ENCODE results near the gene EIF3L. TPM values are rescaled to one million over a fixed set of nuclear protein-coding genes. Genes with fewer than 3 reads are reported as not detected.

The EIF3L gene
- polyA plus RNA-seq, 1 of the 3 experiments (the other 2 are of a cell fraction) = 478 TPM

DNA sequence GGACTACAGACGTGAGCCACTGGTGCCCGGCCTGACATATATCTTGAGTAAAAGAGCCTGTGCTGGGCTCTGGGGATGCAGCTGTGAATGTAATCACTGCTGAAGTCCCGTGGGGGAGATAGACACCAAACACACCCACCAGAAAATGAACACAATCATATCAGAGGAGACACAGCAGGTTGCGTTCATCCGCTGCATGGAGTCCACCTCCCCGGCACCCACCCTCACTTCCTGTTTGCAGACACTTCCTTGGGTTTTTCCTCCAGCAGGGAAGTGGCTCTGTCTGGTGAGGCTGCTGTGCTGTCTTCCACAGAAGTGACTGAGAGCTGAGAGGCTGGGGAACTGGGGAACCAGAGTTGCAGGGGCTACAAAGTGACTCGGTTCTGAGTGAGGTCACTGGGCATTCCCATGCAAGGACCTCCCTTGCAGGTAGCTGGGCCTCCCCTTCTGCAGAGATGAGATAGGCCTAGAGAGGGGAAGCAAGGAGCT is 64.1 kb downstream of the EIF3L start:
- no peak for DNase-seq
- no peak overlapping the region for H3K9ac ChIP-seq

GRCh38 chr22:37916311-37916710 is 67.1 kb downstream of the EIF3L start:
- no peak overlapping the region for H3K4me3 ChIP-seq (ENCODE audit: low read depth in 2 of 2, low read length in 1 of 2)
- no peak for DNase-seq
- no peaks in the 10 kb centered on the region for H3K4me1 ChIP-seq (ENCODE audit: control insufficient read depth in 1 of 2, insufficient read depth in 2 of 2, low read depth in 1 of 2, low read length in 1 of 2)
- H3K27ac ChIP-seq (ENCODE audit: low read depth in 2 of 2, low read length in 1 of 2) = no peak overlapping the region
- no peak overlapping the region for H3K9ac ChIP-seq
- peaks cover 8% of the 10 kb centered on the region; the same call in 1 of the 2 replicates for H4K20me1 ChIP-seq (ENCODE audit: insufficient read depth)
- peaks cover 12% of the 10 kb centered on the region; the same call in 1 of the 2 replicates for H3K79me2 ChIP-seq (ENCODE audit: insufficient read depth)
- WGBS (ENCODE audit: low lambda C conversion rate) = 93% methylated on average over 3 of the region's 5 CpGs
- H3K4me2 ChIP-seq = no peak overlapping the region
- no peak overlapping the region for H2AFZ ChIP-seq (ENCODE audit: low read depth)
- H3K9me3 ChIP-seq = no peaks in the 10 kb centered on the region
- TF ChIP-seq ELF1 (IDR thresholded peaks at IDR 0.05) = no peak
- TF ChIP-seq MXI1 (IDR thresholded peaks at IDR 0.05; ENCODE audit: low read depth, low read length) = no peak
- no peaks in the 10 kb centered on the region for H3K27me3 ChIP-seq (ENCODE audit: insufficient read depth)
- ChIA-PET CTCF (interaction anchor here (2.5 kb wide), 1 partner anchor 17 kb away, joined by 13 read pairs; no protein-coding TSS in a partner anchor), POLR2A (no interaction called here)
- no peaks in the 10 kb centered on the region for H3K9me2 ChIP-seq
- H3K36me3 ChIP-seq (replicated peaks in 1 of 2; ENCODE audit: control insufficient read depth in 1 of 2, insufficient read depth in 2 of 2, low read length in 1 of 2) = peaks cover 27% of the 10 kb centered on the region in 2 experiments
- H3F3A ChIP-seq (replicated peaks; ENCODE audit: insufficient read depth) = peaks cover 5% of the 10 kb centered on the region

More for the DNA sequence above, 64.1 kb downstream of the EIF3L start:
- Histone ChIP-seq H3K9me3 (no peaks in the 10 kb centered on the region), H3K4me2 (no peak overlapping the region), H3K36me3 (replicated peaks in 1 of 2; ENCODE audit: control insufficient read depth in 1 of 2, insufficient read depth in 2 of 2, low read length in 1 of 2) (peaks cover 17 to 19% of the 10 kb centered on the region in 2 experiments), H3K27me3 (ENCODE audit: insufficient read depth) (no peaks in the 10 kb centered on the region), H3K4me1 (ENCODE audit: control insufficient read depth in 1 of 2, insufficient read depth in 2 of 2, low read depth in 1 of 2, low read length in 1 of 2) (no peaks in the 10 kb centered on the region; a peak in 1 of 4 replicates), H3K4me3 (ENCODE audit: low read depth in 2 of 2, low read length in 1 of 2) (no peak overlapping the region), H3K9me2 (no peaks in the 10 kb centered on the region), H3K79me2 (ENCODE audit: insufficient read depth) (peaks cover 43% of the 10 kb centered on the region), H4K20me1 (ENCODE audit: insufficient read depth) (peaks cover 37% of the 10 kb centered on the region), H3K27ac (ENCODE audit: low read depth in 2 of 2, low read length in 1 of 2) (no peak overlapping the region), H2AFZ (ENCODE audit: low read depth) (no peak overlapping the region), H3F3A (replicated peaks; ENCODE audit: insufficient read depth) (no peaks in the 10 kb centered on the region)
- CTCF ChIA-PET = interaction anchor here (1.2 kb wide), 1 partner anchor 50 kb away, joined by 3 read pairs; no protein-coding TSS in a partner anchor
- POLR2A ChIA-PET = no interaction called here
- 94% methylated on average over 3 of the region's 7 CpGs for WGBS (ENCODE audit: low lambda C conversion rate)
- no peak for TF ChIP-seq CHD2 (IDR thresholded peaks at IDR 0.05; ENCODE audit: low read length, partially characterized antibody)
- no peak for TF ChIP-seq GATA2 (CRISPR knock-in tag; IDR thresholded peaks at IDR 0.05)
- no peak for TF ChIP-seq RAD21 (IDR thresholded peaks at IDR 0.05; ENCODE audit: low read length)
- TF ChIP-seq FOSL2 (IDR thresholded peaks at IDR 0.05; ENCODE audit: borderline replicate concordance, low read depth) = no peak
- no peak for TF ChIP-seq NRF1 (IDR thresholded peaks at IDR 0.05; ENCODE audit: low read depth, low read length)
- no peak for TF ChIP-seq YY1 (IDR thresholded peaks at IDR 0.05; ENCODE audit: low read depth)
- TF ChIP-seq TCF12 (IDR thresholded peaks at IDR 0.05) = no peak
- no peak for TF ChIP-seq JUND (IDR thresholded peaks at IDR 0.05)
- no peak for TF ChIP-seq RFX5 (IDR thresholded peaks at IDR 0.05; ENCODE audit: low read length)
- TF ChIP-seq RXRA (IDR thresholded peaks at IDR 0.05; ENCODE audit: borderline replicate concordance, low read depth) = no peak
- no peak for TF ChIP-seq IRF3 (IDR thresholded peaks at IDR 0.05; ENCODE audit: low read depth, low read length)
- no peak for TF ChIP-seq EP300 (IDR thresholded peaks at IDR 0.05; ENCODE audit: borderline replicate concordance in 1 of 2, low read depth in 1 of 2, low read length in 1 of 2)
- TF ChIP-seq ELF1 (IDR thresholded peaks at IDR 0.05) = no peak
- no peak for TF ChIP-seq GABPA (IDR thresholded peaks at IDR 0.05; ENCODE audit: low read depth)
- TF ChIP-seq POLR2AphosphoS5 (IDR thresholded peaks at IDR 0.05; ENCODE audit: low read depth, low read length) = no peak

All from SK-N-SH (cell line).